Gastroesophageal sphincter (tissue), 4 donors: ENCODE data around the gene ZNF689. TPM values are rescaled to one million over a fixed set of nuclear protein-coding genes. Genes with fewer than 3 reads are reported as not detected.
A peak's percentile ranks its signal among the peaks of the same experiment; 100 is the strongest.

Experiments used
- ATAC-seq: fragments of 150-250 bp; one replicate; pipeline ENCODE4 v1.9.1; 2016; ENCODE audit warnings: mild to moderate bottlenecking, moderate library complexity
- H3K27ac ChIP-seq, 4 donors: fragments of 200-600 bp; sonication (generic) in 3 of 4; 1 replicate in 3 of 4; 2 replicates in 1 of 4; pipeline ENCODE4 v1.5.1; 2016 to 2019
- H3K27me3 ChIP-seq: fragments of 200-600 bp; sonication (generic); one replicate; pipeline ENCODE4 v1.5.1; 2019
- H3K36me3 ChIP-seq, 2 donors: fragments of 200-600 bp; sonication (generic); one replicate each; pipeline ENCODE4 v1.5.1; 2019; ENCODE audit warnings: control low read depth in 1 of 2
- H3K4me1 ChIP-seq, 3 donors: fragments of 200-600 bp; sonication (generic); 1 replicate in 2 of 3; 2 replicates in 1 of 3; pipeline ENCODE4 v1.5.1; 2016 to 2019; ENCODE audit warnings: control low read depth in 2 of 3
- H3K4me3 ChIP-seq, 2 donors: fragments of 200-600 bp; sonication (generic); one replicate each; pipeline ENCODE4 v1.5.1; 2019; ENCODE audit warnings: mild to moderate bottlenecking in 1 of 2, moderate library complexity in 1 of 2
- H3K9me3 ChIP-seq, 3 donors: fragments of 200-600 bp; sonication (generic); one replicate each; pipeline ENCODE4 v1.5.1; 2017 to 2019; ENCODE audit warnings: control low read depth in 2 of 3
- CTCF ChIP-seq, 4 experiments: fragments of 200-600 bp in 2 of 4; fragments of 450-650 bp in 2 of 4; sonication (generic) in 1 of 4; IDR thresholded peaks; one replicate each; pipeline ENCODE4 v1.5.1; 2017 to 2019; ENCODE audit warnings: antibody characterized with exemption in 4 of 4, mild to moderate bottlenecking in 2 of 4, moderate library complexity in 2 of 4
- EP300 ChIP-seq: sonication (generic); formaldehyde crosslinking; IDR thresholded peaks from one replicate; pipeline ENCODE4 v1.6.1; 2017; ENCODE audit warnings: antibody characterized with exemption, mild to moderate bottlenecking
- POLR2A ChIP-seq, 2 donors: fragments of 450-650 bp; IDR thresholded peaks; one replicate each; pipeline ENCODE4 v1.6.1; 2017; ENCODE audit warnings: antibody characterized with exemption in 2 of 2, mild to moderate bottlenecking in 2 of 2, moderate library complexity in 1 of 2
- POLR2AphosphoS5 ChIP-seq: sonication (generic); formaldehyde crosslinking; IDR thresholded peaks from one replicate; pipeline ENCODE4 v1.6.1; 2017; ENCODE audit warnings: antibody characterized with exemption
- whole genome bisulfite sequencing, 2 donors: methylation state at CpG; one replicate each; pipeline ENCODE4 v1.1.5; 2018; ENCODE audit warnings: low coverage in 1 of 2; 5-methylcytosine and 5-hydroxymethylcytosine counted together
- total RNA-seq, 4 donors: library from RNA; depleted of rRNA; stranded (reverse); fragments of >200 nt; gene quantifications; one replicate each; pipeline ENCODE4 v1.1.0, GENCODE V29; 2016

Gene ZNF689
- total RNA-seq, result 10 to 100 TPM in 2 of 4 donors, 1 to 10 TPM in 2; 9.7 to 13.1 (median 11.4) TPM

GRCh38 chr16:30609926-30610839 is at the start of gene ZNF689:
Gene ZNF689 (minus strand): TSS chr16:30610389. CDS start chr16:30610041, 348 bp downstream.
- H3K4me3 ChIP-seq, result peak within 1 kb of the TSS; percentile 61 to 86
- H3K9me3 ChIP-seq, result no peaks in the 10 kb centered on the region
- 1% methylated on average over 21 of the region's 63 CpGs; no CpG with 5 or more reads in 1 of the 2 donors for WGBS, 2 donors
- TF ChIP-seq EP300 (no peak), CTCF (IDR thresholded peaks at IDR 0.05) (peak in 1 of 4 experiments; percentile 11), POLR2AphosphoS5 (peak; percentile 45), POLR2A (IDR thresholded peaks at IDR 0.05) (peak; percentile 31 to 48)
- peak within 1 kb of the TSS; percentile 74 to 98 (median 96) for H3K27ac ChIP-seq
- peak; percentile 99 for ATAC-seq
- peaks cover 5% of the 10 kb centered on the region for H3K27me3 ChIP-seq
- H3K36me3 ChIP-seq, result peaks cover 0 to 29% of the 10 kb centered on the region in 2 donors
- H3K4me1 ChIP-seq, result peaks cover 0 to 32% (median 0%) of the 10 kb centered on the region in 3 donors

- Histone ChIP-seq H3K27ac (peak overlapping the region; percentile 59 to 98 (median 95)), H3K4me1 (peaks cover 0 to 60% (median 26%) of the 10 kb centered on the region in 3 donors), H3K36me3 (peaks cover 0 to 63% of the 10 kb centered on the region in 2 donors), H3K9me3 (no peaks in the 10 kb centered on the region), H3K4me3 (peak overlapping the region; percentile 96 to 98), H3K27me3 (no peaks in the 10 kb centered on the region)
- peak; percentile 44 for ATAC-seq
- WGBS, 2 donors, result 0% methylated on average over 2 to 8 of the region's 64 CpGs
- TF ChIP-seq POLR2A (IDR thresholded peaks at IDR 0.05) (peak; percentile 16 to 36), EP300 (no peak), POLR2AphosphoS5 (no peak), CTCF (IDR thresholded peaks at IDR 0.05) (peak in 3 of 4 experiments; percentile 19 to 35 (median 31))
These were observed 48.7 kb upstream of the ZNF689 start for GRCh38 chr16:30658731-30659506.

- TF ChIP-seq POLR2AphosphoS5 (peak; percentile 76), EP300 (no peak), CTCF (IDR thresholded peaks at IDR 0.05) (peak in 3 of 4 experiments; percentile 83 to 88 (median 85)), POLR2A (IDR thresholded peaks at IDR 0.05) (peak; percentile 71 to 90)
- WGBS, 2 donors, result 0 to 1% methylated on average over 19 to 20 of the region's 86 CpGs
- Histone ChIP-seq H3K36me3 (peaks cover 0 to 63% of the 10 kb centered on the region in 2 donors), H3K4me1 (peaks cover 0 to 60% (median 26%) of the 10 kb centered on the region in 3 donors), H3K27ac (peak within 1 kb of the TSS; percentile 62 to 98 (median 95)), H3K4me3 (peak within 1 kb of the TSS; percentile 96 to 98), H3K9me3 (no peaks in the 10 kb centered on the region), H3K27me3 (no peaks in the 10 kb centered on the region)
- peak; percentile 88 for ATAC-seq
These were observed 47.9 kb upstream of the ZNF689 start, which contains the start of gene FBRS for GRCh38 chr16:30657866-30658730. Gene FBRS (plus strand): TSS chr16:30658431. CDS start chr16:30659519, 1,088 bp downstream.
